Measurements from ENCODE around the gene KCNAB1. TPM values are rescaled to one million over a fixed set of nuclear protein-coding genes. Genes with fewer than 3 reads are reported as not detected.

The KCNAB1 gene
- total and polyA plus RNA-seq, 2 of the 8 experiments (the other 6 are each of a cell fraction or from before 2014, with no cell fraction given), result 0.51 to 2.3 TPM

- Histone ChIP-seq H2BK20ac (ENCODE audit: low read length) (no peak overlapping the region), H2AK5ac (ENCODE audit: low read depth, low read length) (no peak overlapping the region), H3K79me1 (ENCODE audit: low read depth, low read length) (no peaks in the 10 kb centered on the region), H2BK12ac (ENCODE audit: low read depth, low read length) (no peak overlapping the region), H3K14ac (ENCODE audit: insufficient read length) (no peak overlapping the region), H3K27ac (ENCODE audit: low read depth, low read length) (no peak overlapping the region), H3K23ac (ENCODE audit: insufficient read length) (no peak overlapping the region), H3K18ac (ENCODE audit: extremely low read depth, low read length) (no peak overlapping the region), H2BK120ac (replicated peaks; ENCODE audit: low read depth, low read length) (no peak overlapping the region), H3K23me2 (ENCODE audit: low read depth, low read length) (no peaks in the 10 kb centered on the region; the same call in 1 of the 2 replicates), H3K9me3 (ENCODE audit: insufficient read depth in 2 of 2, low read depth in 1 of 2, low read length in 1 of 2) (no peaks in the 10 kb centered on the region), H2AFZ (ENCODE audit: low read length) (no peak overlapping the region), H4K20me1 (replicated peaks in 1 of 2; ENCODE audit: control insufficient read depth in 1 of 2, insufficient read depth in 2 of 2, low read length in 2 of 2) (no peaks in the 10 kb centered on the region), H2BK5ac (ENCODE audit: low read depth, low read length) (no peak overlapping the region), H3K79me2 (ENCODE audit: control insufficient read depth in 1 of 2, insufficient read depth in 2 of 2, low read length in 2 of 2) (no peaks in the 10 kb centered on the region), H3K27me3 (replicated peaks in 1 of 4; ENCODE audit: control insufficient read depth in 3 of 4, extremely low read depth in 1 of 4, insufficient read depth in 3 of 4, low read length in 3 of 4) (no peaks in the 10 kb centered on the region), H4K8ac (ENCODE audit: extremely low read depth, insufficient read depth, low read length) (no peak overlapping the region), H3K4me2 (ENCODE audit: insufficient read depth in 1 of 2, low read depth in 2 of 2, low read length in 2 of 2) (no peak overlapping the region), H3K9ac (replicated peaks in 1 of 4; ENCODE audit: extremely low read depth in 1 of 4, low read depth in 3 of 4, low read length in 3 of 4) (no peak overlapping the region), H3K4me1 (replicated peaks in 1 of 4; ENCODE audit: control insufficient read depth in 3 of 4, insufficient read depth in 4 of 4, low read length in 3 of 4) (peaks cover 0 to 4% (median 0%) of the 10 kb centered on the region in 4 experiments; a peak in 1 of 7 replicates), H2BK15ac (ENCODE audit: low read length) (no peak overlapping the region; the same call in 1 of the 2 replicates), H4K91ac (replicated peaks; ENCODE audit: insufficient read length, low read length) (no peak overlapping the region), H3K4me3 (ENCODE audit: extremely low read depth in 1 of 4, insufficient read depth in 2 of 4, low read depth in 3 of 4, low read length in 4 of 4) (no peak overlapping the region), H3K36me3 (ENCODE audit: control insufficient read depth in 2 of 4, insufficient read depth in 4 of 4, low read length in 3 of 4) (no peaks in the 10 kb centered on the region), H3K4ac (replicated peaks; ENCODE audit: insufficient read length, low read depth, low read length) (no peak overlapping the region), H3K56ac (replicated peaks; ENCODE audit: insufficient read length, low read depth, low read length) (no peak overlapping the region), H4K5ac (ENCODE audit: insufficient read length, low read depth, low read length) (no peak overlapping the region)
- no peak for DNase-seq (ENCODE audit: low read depth in 1 of 2, low spot score in 2 of 2)
- ChIA-PET POLR2A (ENCODE audit: partially characterized antibody) (interaction anchor here (1.7 kb wide), 1 partner anchor 112 kb away, joined by 6 read pairs; the partner anchor contains the start of gene SSR3), CTCF (ENCODE audit: partially characterized antibody) (interaction anchor here (0.7 to 5.6 kb wide), 42 partner anchors 8 to 767 kb away, joined by 3 to 57 read pairs (median 4); no protein-coding TSS in a partner anchor)
- 82% methylated on average over 5 of the region's 5 CpGs; no CpG with 5 or more reads in 1 of the 2 experiments for WGBS, 2 experiments (ENCODE audit: extremely low coverage in 1 of 2, insufficient coverage in 1 of 2, insufficient read length in 1 of 2, insufficient replicate concordance in 2 of 2, low coverage in 1 of 2, low lambda C conversion rate in 2 of 2, missing lambda C conversion rate in 1 of 2)
- FAIRE-seq, result no peak
- TF ChIP-seq TAF7 (optimal IDR thresholded peaks at IDR 0.05; ENCODE audit: borderline replicate concordance, low read depth, low read length) (no peak), KDM4A (IDR thresholded peaks at IDR 0.05; ENCODE audit: low read depth, low read length, severe bottlenecking) (no peak), EGR1 (IDR thresholded peaks at IDR 0.05; ENCODE audit: borderline replicate concordance, low read depth, low read length) (no peak), ZNF274 (IDR thresholded peaks at IDR 0.05; ENCODE audit: borderline replicate concordance, extremely low read depth, low read length) (no peak), FOSL1 (IDR thresholded peaks at IDR 0.05; ENCODE audit: insufficient read depth, low read depth, low read length) (no peak), CTBP2 (IDR thresholded peaks at IDR 0.05; ENCODE audit: borderline replicate concordance, insufficient read depth, insufficient read length, low read length) (no peak), BRCA1 (IDR thresholded peaks at IDR 0.05; ENCODE audit: low read depth, low read length) (no peak), TAF1 (IDR thresholded peaks at IDR 0.05; ENCODE audit: low read depth, low read length) (no peak), JUN (IDR thresholded peaks at IDR 0.05; ENCODE audit: low read depth, low read length) (no peak), SP2 (IDR thresholded peaks at IDR 0.05; ENCODE audit: low read length) (no peak)
- TF ChIP-seq, protein P1, sequence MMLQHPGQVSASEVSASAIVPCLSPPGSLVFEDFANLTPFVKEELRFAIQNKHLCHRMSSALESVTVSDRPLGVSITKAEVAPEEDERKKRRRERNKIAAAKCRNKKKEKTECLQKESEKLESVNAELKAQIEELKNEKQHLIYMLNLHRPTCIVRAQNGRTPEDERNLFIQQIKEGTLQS (IDR thresholded peaks at IDR 0.05; ENCODE audit: insufficient read depth, low read depth, low read length), result no peak
- TF ChIP-seq, protein P2, sequence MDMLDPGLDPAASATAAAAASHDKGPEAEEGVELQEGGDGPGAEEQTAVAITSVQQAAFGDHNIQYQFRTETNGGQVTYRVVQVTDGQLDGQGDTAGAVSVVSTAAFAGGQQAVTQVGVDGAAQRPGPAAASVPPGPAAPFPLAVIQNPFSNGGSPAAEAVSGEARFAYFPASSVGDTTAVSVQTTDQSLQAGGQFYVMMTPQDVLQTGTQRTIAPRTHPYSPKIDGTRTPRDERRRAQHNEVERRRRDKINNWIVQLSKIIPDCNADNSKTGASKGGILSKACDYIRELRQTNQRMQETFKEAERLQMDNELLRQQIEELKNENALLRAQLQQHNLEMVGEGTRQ (IDR thresholded peaks at IDR 0.05; ENCODE audit: low read length), result no peak
Observed at GRCh38 chr3:156443079-156443478, 322.7 kb downstream of the KCNAB1 start.

All from H1 (cell line).